Posterior cingulate gyrus (tissue), 11 donors: ENCODE measurements around the gene OR5W2.
A peak's percentile ranks its signal among the peaks of the same experiment; 100 is the strongest.
"Not testable (repeated sequence)": the region's sequence is repeated elsewhere in the genome, so short reads cannot be mapped to it uniquely, and the experiment has no call there.

ENCODE experiments used
- DNase-seq, 10 donors: peaks; one replicate each; pipeline versions ENCODE4 v3.0.0 to v3.0.0-alpha.2; 2020 to 2021; ENCODE audit warnings: mixed read lengths in 3 of 10
- intact Hi-C: fragments of 100-400 bp; cut with DNase I; formaldehyde crosslinking; loops from one replicate; pipeline ENCODE4 v1.15.1; 2023

The OR5W2 gene

GRCh38 chr11:55914482-55914881, at the start of gene OR5W2:
OR5W2 (minus strand) TSS chr11:55914582; CDS start chr11:55914582, 0 bp downstream.
- DNase-seq: no peak
- intact Hi-C loops: no loop called here

GRCh38 chr11:55956521-55956920, 42.1 kb upstream of the OR5W2 start:
- intact Hi-C loops: no loop called here
- no peak for DNase-seq

DNA sequence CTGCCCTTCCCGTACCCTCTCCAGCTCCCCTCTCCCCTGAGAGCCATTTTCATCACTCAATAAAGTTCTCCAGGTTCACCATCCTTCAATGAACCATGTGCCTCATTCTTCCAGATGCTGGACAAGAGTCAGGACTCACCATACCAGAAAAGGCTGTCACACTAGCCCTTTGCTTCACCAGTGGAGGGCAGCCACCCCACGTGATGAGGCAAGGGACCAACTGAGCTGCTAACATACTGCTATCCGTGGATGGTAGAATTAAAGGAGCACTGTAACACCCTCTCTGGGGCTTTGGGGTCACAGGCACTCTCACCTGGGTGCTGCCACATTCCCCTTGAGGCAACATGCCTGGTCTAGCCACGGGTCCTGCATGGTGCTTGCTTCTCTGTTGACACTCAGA, 34.9 kb upstream of the OR5W2 start:
- peak in 1 of 10 donors; percentile 75 for DNase-seq
- intact Hi-C loops: loop anchor here (10.0 kb wide), 1 partner anchor 1295 kb away; no protein-coding TSS in a partner anchor

- intact Hi-C loops: loop anchor here (10.0 kb wide), 1 partner anchor 1302 kb away; no protein-coding TSS in a partner anchor
Measured at GRCh38 chr11:55942785-55943392, 28.5 kb upstream of the OR5W2 start.

DNA sequence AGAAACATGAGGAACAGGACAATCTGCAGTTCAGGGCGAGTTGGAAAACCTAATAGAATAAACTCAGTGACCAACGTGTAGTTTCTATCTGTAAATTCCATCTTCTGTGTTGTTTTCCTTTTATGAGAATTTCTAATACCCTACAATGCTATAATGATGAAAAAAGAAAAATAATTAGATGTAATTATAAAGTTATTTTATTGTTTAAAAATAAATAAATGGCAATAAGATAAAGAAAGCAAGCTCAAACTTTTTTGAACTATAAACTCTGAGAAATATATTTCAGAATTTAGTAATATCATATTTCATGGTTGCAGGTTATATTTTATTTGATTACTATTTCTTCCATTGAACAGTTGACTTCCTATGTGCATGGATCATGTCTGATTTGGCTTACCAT, 21.9 kb upstream of the OR5W2 start, which contains the start of gene OR5I1:
TSS of gene OR5I1 (minus strand) at position 101 of the 400 bp plus-strand sequence. CDS start at position 101, 0 bp downstream.
- no peak for DNase-seq
- intact Hi-C loops: no loop called here

More at GRCh38 chr11:55942785-55943392, 28.5 kb upstream of the OR5W2 start:
- no peak for DNase-seq

DNA sequence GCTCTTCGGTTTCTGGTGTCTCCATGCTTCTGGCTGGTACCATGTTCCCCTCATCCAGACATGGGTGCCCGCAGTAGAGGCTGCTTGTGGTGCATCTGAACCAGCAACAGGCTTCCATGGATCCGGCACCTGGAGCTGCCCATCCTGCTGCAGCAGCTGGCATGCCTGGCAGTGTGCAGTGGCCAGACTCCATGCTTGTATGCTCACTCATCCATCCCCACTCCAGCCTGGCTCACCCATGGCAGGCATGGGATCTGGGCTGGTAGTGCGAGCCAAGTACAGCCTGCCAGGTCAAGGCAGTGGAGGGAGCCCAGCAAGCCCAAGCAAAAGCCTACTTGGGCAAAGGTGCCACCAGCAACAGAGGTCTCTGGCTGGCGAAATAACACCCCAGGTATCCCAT, 6.2 kb upstream of the OR5W2 start:
- intact Hi-C loops: no loop called here
- peak in 1 of 10 donors; percentile 58 for DNase-seq

- DNase-seq: no peak
- intact Hi-C loops: no loop called here
Measured at GRCh38 chr11:55902308-55902707, 12.1 kb downstream of the OR5W2 start.

DNA sequence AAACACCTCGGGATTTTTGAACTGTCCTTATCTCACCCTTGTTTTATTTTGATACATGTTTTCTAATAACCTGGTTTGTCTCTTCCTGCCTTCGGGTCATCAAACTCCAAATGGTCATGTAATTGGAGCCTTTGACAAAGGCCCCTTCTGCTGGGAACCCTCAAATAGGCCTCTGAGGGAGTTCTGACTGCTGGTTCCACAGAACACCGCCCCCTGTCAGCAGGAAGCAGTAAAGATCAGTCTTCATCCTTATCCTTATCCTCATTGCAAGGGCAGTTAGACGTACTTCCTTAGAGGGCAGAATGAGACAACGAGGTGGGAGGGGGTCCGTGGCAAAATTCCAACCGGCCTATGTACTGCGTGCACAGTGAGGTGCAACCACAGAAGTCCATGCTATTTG, 19.2 kb downstream of the OR5W2 start:
- intact Hi-C loops: no loop called here

DNA sequence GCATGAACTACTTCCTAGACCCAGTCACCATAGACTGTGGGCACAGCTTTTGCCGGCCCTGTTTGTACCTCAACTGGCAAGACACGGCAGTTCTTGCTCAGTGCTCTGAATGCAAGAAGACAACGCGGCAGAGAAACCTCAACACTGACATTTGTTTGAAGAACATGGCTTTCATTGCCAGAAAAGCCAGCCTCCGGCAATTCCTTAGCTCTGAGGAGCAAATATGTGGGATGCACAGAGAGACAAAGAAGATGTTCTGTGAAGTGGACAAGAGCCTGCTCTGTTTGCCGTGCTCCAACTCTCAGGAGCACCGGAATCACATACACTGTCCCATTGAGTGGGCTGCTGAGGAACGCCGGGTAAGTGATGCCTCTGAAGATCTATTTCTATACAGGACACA, 28.9 kb downstream of the OR5W2 start:
- intact Hi-C loops, DNase-seq: not testable (repeated sequence)

More for the DNA sequence above, 19.2 kb downstream of the OR5W2 start:
- peak in 2 of 10 donors; percentile 29 to 55 for DNase-seq

- DNase-seq, intact Hi-C loops: not testable (repeated sequence)
Measured at GRCh38 chr11:55884995-55885394, 29.4 kb downstream of the OR5W2 start.

DNA sequence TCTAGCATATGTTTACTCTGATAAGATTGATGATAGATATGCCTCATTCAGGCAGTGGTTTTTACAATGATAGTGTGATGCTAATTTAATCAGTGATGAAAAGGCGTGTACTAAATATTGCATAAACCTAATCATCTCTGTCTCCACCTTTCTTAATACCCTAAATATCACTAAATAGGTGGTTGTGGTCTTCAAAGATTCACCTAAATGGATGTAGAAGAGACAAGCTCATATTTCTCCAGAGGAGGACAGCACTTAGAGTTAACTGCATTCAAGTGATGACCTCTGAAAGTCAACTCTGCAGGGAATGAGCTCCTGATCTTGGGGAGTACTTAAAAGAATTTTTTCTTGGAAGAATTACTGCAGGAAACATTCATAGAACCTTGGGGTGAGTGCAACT, 31.4 kb downstream of the OR5W2 start, which contains the start of gene TRIM51:
TSS of gene TRIM51 (plus strand) at position 301 of the 400 bp plus-strand sequence. CDS start 2,132 bp downstream, outside the sequence.
- intact Hi-C loops, DNase-seq: not testable (repeated sequence)

DNA sequence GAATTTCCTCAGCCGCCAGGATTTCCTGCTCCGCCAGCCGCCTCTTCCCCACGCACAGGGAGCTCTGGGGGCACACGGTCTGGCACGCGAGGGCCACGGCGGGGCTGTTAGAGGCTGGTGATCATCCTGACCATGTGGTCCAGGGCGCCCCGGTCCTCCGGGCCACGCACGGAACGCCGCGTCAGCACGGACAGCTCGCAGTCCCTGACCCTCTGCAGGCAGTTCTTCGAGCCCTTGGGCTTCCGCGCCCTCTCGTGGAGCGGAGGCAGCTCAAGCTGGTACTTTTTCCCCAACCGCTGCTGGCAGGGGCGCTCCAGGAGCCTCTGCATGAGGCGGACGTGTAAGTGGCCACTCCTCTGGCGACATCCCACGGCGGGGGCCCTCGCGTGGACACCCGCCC, 41.2 kb downstream of the OR5W2 start:
- intact Hi-C loops: not testable (repeated sequence)
- DNase-seq: peak in 5 of 10 donors; percentile 8 to 86 (median 80)

- DNase-seq: peak in 1 of 10 donors; percentile 72
- intact Hi-C loops: not testable (repeated sequence)
Measured at GRCh38 chr11:55872731-55873130, 41.7 kb downstream of the OR5W2 start.

GRCh38 chr11:55867354-55867753, 47.0 kb downstream of the OR5W2 start:
- intact Hi-C loops, DNase-seq: not testable (repeated sequence)
